ENCODE results near the gene WNK2. TPM values are rescaled to one million over a fixed set of nuclear protein-coding genes. Genes with fewer than 3 reads are reported as not detected.

The WNK2 gene
- total RNA-seq, 1 experiment from 2014 or later: 0.07 TPM

DNA sequence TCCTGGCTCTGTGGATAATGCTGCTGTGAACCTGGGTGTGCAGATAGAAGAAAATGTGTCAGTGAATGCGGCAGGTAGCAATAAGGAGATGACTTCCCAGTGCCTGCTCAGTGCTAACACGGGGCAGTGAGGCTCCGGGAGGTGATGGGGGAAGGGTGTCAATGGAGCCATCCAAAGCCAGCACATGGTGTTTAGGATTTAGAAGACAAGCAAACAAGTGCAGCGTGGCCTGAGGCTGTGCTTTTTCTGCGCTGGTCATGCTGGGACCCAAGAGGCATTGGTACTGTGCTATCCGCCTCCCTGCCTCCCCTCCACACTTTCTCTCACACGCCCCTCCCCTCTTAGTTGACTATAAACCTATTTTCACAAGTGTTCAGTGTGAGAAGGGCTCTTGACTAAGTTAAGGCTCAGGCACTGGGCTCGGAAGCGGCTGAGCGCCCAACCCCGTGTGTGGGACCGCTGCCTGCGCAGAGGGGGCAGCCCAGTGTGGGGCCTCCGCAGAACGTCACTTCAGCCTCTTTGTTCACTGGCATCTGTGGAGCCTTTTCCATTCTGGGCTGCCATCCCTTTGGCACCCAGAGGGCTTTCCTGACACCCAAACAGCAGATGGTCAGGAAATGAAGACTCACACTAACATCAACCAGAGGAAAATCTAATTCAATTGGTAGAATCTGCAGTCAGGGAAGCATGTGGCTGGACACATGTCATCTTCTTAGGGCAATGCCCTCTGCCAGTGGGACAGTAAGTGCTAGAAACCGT, 28.0 kb upstream of the WNK2 start:
- POLR2A ChIA-PET: interaction anchor here (0.6 to 0.8 kb wide), 2 partner anchors 44 to 410 kb away, joined by 3 read pairs; no protein-coding TSS in a partner anchor

DNA sequence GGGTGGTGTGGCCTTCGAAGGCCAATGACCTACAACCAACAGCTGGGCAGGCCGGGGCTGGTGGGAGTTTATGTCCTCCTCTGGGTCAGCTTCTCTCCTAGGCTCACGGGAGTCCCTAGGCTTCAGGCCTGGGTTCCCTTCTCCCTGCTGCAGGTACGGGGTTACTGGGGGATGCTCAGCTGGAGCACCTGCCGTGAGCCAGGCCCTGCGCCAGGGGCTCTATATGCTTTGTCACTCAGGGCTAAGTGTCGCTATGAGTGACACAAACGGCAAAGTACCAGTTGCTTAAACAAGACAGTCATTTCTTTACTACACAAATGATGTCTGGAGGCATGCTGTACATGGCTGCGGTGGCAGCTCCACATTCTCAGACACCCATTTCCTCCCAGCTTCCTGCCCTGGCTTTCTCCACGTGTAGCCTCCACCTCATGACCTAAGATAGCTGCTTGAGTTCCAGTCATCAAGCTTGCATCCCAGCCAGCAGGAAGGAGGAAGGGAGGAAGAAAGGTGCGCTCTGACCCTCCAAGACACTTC, 27.4 kb upstream of the WNK2 start:
- Mint-ChIP-seq H3K36me3 (ENCODE audit: insufficient read depth, unreplicated experiment) (no peaks in the 10 kb centered on the region), H3K4me3 (ENCODE audit: unreplicated experiment) (no peak overlapping the region), H3K27ac (ENCODE audit: low read depth, unreplicated experiment) (no peak overlapping the region), H3K27me3 (ENCODE audit: insufficient read depth, unreplicated experiment) (no peaks in the 10 kb centered on the region), H3K4me1 (ENCODE audit: insufficient read depth, unreplicated experiment) (no peaks in the 10 kb centered on the region), H3K9me3 (ENCODE audit: unreplicated experiment) (no peaks in the 10 kb centered on the region)
- TF ChIP-seq CTCF (IDR thresholded peaks at IDR 0.05; ENCODE audit: unreplicated experiment): no peak
- intact Hi-C loops (cut with micrococcal nuclease): no loop called here
- BruUV-seq (replicated peaks): no TSS peak
- DNase-seq (ENCODE audit: unreplicated experiment): no peak
- CTCF ChIA-PET: interaction anchor here (0.6 to 1.1 kb wide), 4 partner anchors 9 to 301 kb away, joined by 3 to 4 read pairs (median 4); no protein-coding TSS in a partner anchor
- POLR2A ChIA-PET: interaction anchor here (0.6 to 0.8 kb wide), 2 partner anchors 45 to 410 kb away, joined by 3 read pairs; no protein-coding TSS in a partner anchor

More for the DNA sequence above, 28.0 kb upstream of the WNK2 start:
- Mint-ChIP-seq H3K9me3 (ENCODE audit: unreplicated experiment) (no peaks in the 10 kb centered on the region), H3K27ac (ENCODE audit: low read depth, unreplicated experiment) (no peak overlapping the region), H3K4me3 (ENCODE audit: unreplicated experiment) (no peak overlapping the region), H3K36me3 (ENCODE audit: insufficient read depth, unreplicated experiment) (no peaks in the 10 kb centered on the region), H3K4me1 (ENCODE audit: insufficient read depth, unreplicated experiment) (no peaks in the 10 kb centered on the region), H3K27me3 (ENCODE audit: insufficient read depth, unreplicated experiment) (no peaks in the 10 kb centered on the region)
- intact Hi-C loops (cut with micrococcal nuclease): no loop called here
- no TSS peak for BruUV-seq (replicated peaks)
- TF ChIP-seq CTCF (IDR thresholded peaks at IDR 0.05; ENCODE audit: unreplicated experiment): no peak
- DNase-seq (ENCODE audit: unreplicated experiment): no peak
- CTCF ChIA-PET: interaction anchor here (0.8 to 1.1 kb wide), 3 partner anchors 10 to 107 kb away, joined by 3 to 4 read pairs (median 4); no protein-coding TSS in a partner anchor

- Mint-ChIP-seq H3K36me3 (ENCODE audit: insufficient read depth, unreplicated experiment) (no peaks in the 10 kb centered on the region), H3K4me1 (ENCODE audit: insufficient read depth, unreplicated experiment) (no peaks in the 10 kb centered on the region), H3K27me3 (ENCODE audit: insufficient read depth, unreplicated experiment) (no peaks in the 10 kb centered on the region), H3K9me3 (ENCODE audit: unreplicated experiment) (no peaks in the 10 kb centered on the region), H3K4me3 (ENCODE audit: unreplicated experiment) (no peak overlapping the region), H3K27ac (ENCODE audit: low read depth, unreplicated experiment) (no peak overlapping the region)
- peak; percentile 94 for TF ChIP-seq CTCF (IDR thresholded peaks at IDR 0.05; ENCODE audit: unreplicated experiment)
- ChIA-PET POLR2A (interaction anchor here (0.7 kb wide), 1 partner anchor 27 kb away, joined by 3 read pairs; no protein-coding TSS in a partner anchor), CTCF (interaction anchor here (0.5 to 3.8 kb wide), 11 partner anchors 15 to 785 kb away, joined by 3 to 19 read pairs (median 3); no protein-coding TSS in a partner anchor)
- intact Hi-C loops (cut with micrococcal nuclease): loop anchor here (1.0 kb wide), 1 partner anchor 142 kb away; no protein-coding TSS in a partner anchor
- DNase-seq (ENCODE audit: unreplicated experiment): peak; percentile 79
- BruUV-seq (replicated peaks): no TSS peak
Observed at GRCh38 chr9:93159601-93160471, 24.1 kb upstream of the WNK2 start.

Measured in MCF 10A (cell line).